ENCODE measurements around the gene POLE.

POLE gene

DNA sequence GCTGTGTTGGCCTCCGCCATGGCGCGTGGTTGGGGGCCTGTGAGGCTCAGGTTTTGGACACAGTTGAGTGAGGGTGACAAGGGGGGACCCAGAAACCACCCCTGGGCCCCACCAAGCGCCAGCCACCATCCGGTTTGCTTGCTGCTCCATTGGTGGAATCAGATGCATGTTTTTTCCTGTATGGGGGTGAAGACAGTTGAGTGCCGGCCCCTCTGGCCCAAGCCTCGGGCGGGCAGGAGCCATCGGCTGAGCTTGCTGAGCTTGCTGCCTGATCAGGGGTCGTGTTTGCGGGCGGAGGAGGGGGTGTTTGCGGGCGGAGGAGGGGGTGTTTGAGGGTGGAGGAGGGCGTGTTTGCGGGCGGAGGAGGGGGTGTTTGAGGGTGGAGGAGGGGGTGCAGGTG, 29.9 kb upstream of the POLE start:
- no peak for TF ChIP-seq ZFX (IDR thresholded peaks at IDR 0.05; ENCODE audit: borderline replicate concordance)
- TF ChIP-seq, protein P1, sequence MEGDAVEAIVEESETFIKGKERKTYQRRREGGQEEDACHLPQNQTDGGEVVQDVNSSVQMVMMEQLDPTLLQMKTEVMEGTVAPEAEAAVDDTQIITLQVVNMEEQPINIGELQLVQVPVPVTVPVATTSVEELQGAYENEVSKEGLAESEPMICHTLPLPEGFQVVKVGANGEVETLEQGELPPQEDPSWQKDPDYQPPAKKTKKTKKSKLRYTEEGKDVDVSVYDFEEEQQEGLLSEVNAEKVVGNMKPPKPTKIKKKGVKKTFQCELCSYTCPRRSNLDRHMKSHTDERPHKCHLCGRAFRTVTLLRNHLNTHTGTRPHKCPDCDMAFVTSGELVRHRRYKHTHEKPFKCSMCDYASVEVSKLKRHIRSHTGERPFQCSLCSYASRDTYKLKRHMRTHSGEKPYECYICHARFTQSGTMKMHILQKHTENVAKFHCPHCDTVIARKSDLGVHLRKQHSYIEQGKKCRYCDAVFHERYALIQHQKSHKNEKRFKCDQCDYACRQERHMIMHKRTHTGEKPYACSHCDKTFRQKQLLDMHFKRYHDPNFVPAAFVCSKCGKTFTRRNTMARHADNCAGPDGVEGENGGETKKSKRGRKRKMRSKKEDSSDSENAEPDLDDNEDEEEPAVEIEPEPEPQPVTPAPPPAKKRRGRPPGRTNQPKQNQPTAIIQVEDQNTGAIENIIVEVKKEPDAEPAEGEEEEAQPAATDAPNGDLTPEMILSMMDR (IDR thresholded peaks at IDR 0.05) = no peak

DNA sequence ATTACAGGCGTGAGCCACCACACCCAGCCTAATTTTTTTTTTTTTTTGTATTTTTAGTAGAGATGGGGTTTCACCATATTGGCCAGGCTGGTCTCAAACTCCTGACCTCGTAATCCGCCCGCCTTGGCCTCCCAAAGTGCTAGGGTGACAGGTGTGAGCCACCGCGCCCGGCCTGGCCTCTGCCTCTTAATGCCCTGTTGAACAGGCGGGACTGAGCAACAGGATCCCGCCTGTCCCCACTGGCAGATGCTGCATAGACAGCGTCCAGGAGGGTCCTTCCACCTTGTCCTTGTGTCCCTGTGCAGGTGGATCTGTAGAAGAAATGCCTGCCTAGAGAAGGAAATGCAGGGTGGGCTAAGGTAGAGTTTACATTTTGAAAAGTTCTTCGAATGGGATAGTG, 29.2 kb upstream of the POLE start:
- H3K27ac ChIP-seq = peak overlapping the region; percentile 30; the same call in 1 of the 2 replicates
- TF ChIP-seq, protein P1 (IDR thresholded peaks at IDR 0.05) = no peak
- no peak for TF ChIP-seq ZFX (IDR thresholded peaks at IDR 0.05; ENCODE audit: borderline replicate concordance)

More for the DNA sequence above, 29.9 kb upstream of the POLE start:
- H3K27ac ChIP-seq = peak overlapping the region; percentile 30; the same call in 1 of the 2 replicates

DNA sequence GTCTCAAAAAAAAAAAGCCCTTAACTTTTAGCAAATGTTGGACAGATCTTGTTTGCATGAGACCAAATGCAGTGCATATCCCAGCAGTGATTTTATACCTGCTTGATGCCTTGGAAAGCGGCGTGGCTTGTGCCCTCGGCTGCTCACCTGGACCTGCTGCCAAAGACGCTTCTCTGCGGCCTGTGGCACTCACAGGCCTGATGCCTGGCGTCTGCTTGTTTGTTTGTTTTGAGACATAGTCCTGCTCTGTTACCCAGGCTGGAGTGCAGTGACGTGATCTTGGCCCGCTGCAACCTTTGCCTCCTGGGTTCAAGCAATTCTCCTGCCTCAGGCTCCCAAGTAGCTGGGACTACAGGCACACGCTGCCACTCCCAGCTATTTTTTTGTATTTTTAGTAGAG, 28.7 kb upstream of the POLE start:
- no peak for TF ChIP-seq ZFX (IDR thresholded peaks at IDR 0.05; ENCODE audit: borderline replicate concordance)
- TF ChIP-seq, protein P1 (IDR thresholded peaks at IDR 0.05) = no peak
- H3K27ac ChIP-seq = peak overlapping the region; percentile 30; the same call in 1 of the 2 replicates

GRCh38 chr12:132713123-132713522, 26.0 kb upstream of the POLE start:
- H3K27ac ChIP-seq = peak overlapping the region; percentile 98
- no peak for TF ChIP-seq ZFX (IDR thresholded peaks at IDR 0.05; ENCODE audit: borderline replicate concordance)
- TF ChIP-seq, protein P1 (IDR thresholded peaks at IDR 0.05) = no peak

DNA sequence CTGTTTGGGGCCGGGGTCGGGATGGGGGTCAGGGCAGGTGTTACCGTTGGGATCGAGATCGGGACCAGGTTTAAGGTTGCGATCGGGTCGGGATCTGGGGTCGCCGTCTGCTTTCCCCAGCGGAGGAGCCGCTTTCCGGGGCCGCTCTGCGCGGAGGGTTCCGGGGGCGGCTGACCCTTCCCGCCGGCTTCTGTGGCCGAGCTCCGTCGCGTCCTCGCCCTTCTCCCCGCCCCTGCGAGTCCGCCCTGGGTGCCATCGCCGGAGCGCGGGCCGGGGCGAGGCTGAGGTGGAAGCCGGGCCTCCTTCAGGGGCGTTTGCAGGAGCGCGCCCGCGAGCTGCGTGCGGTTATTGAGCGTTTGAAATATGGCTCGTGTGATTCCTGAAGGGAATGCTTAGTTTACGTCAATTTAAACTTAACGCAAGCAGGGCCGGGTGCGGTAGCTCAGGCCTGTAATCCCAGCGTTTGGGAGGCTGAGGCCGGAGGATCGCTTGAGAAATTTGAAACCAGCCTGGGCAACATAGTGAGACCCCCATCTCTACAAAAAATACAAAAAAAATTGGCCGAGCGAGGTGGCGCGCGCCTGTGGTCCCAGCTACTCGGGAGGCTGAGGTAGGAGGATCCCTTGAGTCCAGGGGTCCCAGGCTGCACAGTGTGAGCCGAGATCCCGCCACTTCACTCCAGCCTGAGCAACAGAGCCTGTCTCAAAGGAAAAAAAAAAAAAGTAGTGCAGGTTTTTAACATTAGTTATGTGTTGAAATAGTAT, 24.1 kb upstream of the POLE start:
- peak overlapping the region; percentile 98 for H3K27ac ChIP-seq
- TF ChIP-seq ZFX (IDR thresholded peaks at IDR 0.05; ENCODE audit: borderline replicate concordance) = no peak
- TF ChIP-seq, protein P1 (IDR thresholded peaks at IDR 0.05) = no peak

- peak within 1 kb of the TSS; percentile 98 for H3K27ac ChIP-seq
- no peak for TF ChIP-seq ZFX (IDR thresholded peaks at IDR 0.05; ENCODE audit: borderline replicate concordance)
- TF ChIP-seq, protein P1 (IDR thresholded peaks at IDR 0.05) = peak; percentile 7; the same call in 1 of the 2 replicates
Measured at GRCh38 chr12:132710405-132711079, 23.4 kb upstream of the POLE start, which contains the start of gene PGAM5. Gene PGAM5 (plus strand): TSS chr12:132710842. CDS start chr12:132710877, 35 bp downstream.

DNA sequence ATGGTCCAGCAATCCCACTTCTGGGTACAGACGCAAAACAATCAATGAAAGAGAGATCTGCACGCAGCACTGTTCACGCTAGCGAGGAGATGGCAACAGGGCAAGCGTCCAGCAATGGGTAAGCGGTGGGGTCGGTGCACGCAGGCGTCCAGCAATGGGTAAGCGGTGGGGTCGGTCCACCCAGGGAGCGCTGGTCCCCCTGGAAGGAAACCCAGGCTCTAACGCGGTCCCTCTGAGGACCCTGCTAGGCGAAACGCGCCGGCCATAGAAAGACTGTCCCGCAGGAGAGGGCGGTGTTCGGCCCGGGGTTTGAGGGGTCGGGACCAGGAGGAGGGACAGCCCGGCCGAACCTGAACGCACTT, 22.9 kb upstream of the POLE start:
- peak overlapping the region; percentile 98 for H3K27ac ChIP-seq
- TF ChIP-seq ZFX (IDR thresholded peaks at IDR 0.05; ENCODE audit: borderline replicate concordance) = no peak
- TF ChIP-seq, protein P1 (IDR thresholded peaks at IDR 0.05) = no peak

All from 22Rv1 (cell line).